ENCODE results near the gene PLAC8L1.

DNA sequence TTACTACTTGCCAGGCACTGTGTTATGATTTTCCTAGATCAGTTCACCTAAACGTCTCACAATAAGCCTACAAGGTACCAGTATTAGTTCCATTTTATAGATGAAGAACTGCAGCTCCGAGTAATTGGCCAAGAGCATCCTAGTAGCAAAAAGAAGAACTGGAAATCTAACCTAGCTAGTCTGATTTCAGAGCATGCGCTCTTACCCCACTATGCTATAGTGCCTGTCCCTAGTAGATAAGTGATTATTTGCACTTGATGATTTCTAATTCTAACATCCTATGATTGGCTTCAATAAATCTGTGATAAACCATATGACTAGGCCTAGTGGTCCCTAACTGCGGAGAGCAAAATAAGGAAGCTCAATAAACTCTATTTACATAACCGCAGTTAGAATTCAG is 7.1 kb upstream of the PLAC8L1 start:
- TF ChIP-seq POLR2A (IDR thresholded peaks at IDR 0.05) (no peak), POLR2AphosphoS5 (IDR thresholded peaks at IDR 0.05; ENCODE audit: insufficient read depth in 1 of 2, low read depth in 1 of 2) (no peak)
